Fibroblast of skin of scalp (primary cell): Measurements from ENCODE around the gene NIF3L1.
"Not testable (repeated sequence)": the region's sequence is repeated elsewhere in the genome, so short reads cannot be mapped to it uniquely, and the experiment has no call there.

Experiments used
- DNase-seq: peaks from one replicate; pipeline ENCODE4 v3.0.0-alpha.2; 2013

Gene NIF3L1

DNA sequence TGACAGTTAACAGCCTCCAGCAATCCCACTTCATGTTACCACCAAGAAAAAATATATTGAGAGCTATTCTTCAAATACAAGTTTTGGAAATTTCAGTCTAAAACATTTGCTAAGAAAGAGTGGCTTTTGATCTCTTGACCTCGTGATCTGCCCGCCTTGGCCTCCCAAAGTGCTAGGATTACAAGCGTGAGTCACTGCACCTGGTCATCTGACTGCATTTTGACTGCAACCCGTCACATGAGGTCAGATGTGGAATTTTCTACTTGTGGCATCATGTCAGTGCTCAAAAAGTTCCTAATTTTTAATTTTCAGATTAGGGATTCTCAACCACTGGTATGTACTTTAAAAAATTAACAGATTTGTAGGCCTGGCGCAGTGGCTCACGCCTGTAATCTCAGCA lies 15.6 kb upstream of the NIF3L1 start:
- no peak for DNase-seq

DNA sequence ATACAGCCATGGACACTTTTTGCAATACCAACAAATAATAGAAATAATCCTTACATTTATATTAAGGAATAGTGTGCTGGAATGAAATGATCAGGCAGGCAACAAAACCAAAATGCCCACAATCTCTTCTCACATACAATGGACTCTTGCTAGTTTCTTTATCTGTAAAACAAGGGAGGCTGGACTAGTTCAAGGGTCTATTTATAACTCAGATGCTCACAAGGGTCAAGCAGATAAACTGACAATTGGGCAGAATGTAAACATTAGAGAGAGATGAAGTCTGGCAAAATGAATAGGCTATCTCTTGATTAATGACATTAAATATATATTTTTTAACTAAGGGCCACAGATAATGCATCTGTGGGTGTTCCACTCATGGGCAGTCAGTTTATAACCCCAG lies 11.7 kb upstream of the NIF3L1 start:
- no peak for DNase-seq

DNA sequence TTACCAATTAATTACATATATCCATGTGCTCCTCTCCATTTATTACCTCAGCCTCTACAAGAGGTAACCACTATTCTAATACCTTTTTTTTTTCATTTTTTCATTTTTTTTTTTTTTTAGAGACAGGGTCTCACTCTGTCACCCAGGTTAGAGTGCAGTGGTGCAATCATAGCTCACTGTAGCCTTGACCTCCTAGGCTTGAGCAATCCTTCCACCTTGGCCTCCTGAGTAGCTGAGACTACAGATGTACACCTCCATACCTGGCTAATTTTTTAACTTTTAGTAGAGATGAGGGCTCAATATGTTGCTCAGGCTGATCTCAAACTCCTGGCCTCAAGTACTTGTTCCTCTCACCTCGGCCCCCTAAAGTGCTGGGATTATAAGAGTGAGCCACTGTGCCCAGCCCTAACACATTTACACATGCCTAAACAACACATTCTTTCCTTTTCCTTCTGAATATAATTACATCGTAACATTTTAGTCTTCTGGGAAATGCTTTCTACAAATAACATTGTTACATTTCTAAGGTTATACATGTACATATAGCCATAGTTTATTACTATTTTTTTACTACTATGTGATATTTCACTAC lies 10.8 kb upstream of the NIF3L1 start:
- DNase-seq: no peak

DNA sequence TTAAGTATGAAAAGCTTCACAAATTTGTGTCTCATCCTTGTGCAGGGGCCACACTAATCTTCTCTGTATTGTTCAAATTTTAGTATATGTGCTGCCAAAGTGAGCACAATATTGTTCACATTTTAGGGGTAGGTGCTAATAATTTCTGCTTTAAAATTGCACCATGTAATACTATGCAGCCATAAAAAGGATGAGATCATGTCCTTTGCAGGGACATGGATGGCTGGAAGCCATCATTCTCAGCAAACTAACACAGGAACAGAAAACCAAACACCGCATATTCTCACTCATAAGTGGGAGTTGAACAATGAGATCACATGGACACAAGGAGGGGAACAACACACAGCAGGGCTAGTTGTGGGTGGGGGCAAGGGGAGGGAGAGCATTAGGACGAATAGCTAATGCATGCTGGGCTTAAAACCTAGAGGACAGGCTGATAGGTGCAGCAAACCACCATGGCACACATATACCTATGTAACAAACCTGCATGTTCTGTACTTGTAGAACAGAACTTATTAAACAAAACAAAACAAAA lies 7.4 kb upstream of the NIF3L1 start:
- not testable (repeated sequence) for DNase-seq

DNA sequence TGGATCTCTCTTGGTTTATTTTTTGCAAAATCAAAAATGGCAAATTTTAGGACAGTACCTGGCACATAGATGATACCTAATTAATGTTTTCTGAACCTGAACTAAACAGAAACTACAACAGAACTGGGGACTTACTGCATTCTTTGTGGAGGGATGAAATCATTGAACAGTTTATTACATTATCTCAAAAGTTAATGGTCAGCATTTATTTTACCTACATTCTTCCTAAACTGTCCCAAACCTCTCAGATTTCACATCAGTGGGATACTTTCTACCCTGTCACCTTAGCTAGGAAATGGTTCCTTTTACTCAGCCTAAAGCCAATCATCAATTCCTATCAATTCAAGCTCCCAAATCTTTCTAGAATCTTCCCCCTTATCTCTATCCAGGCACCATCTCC lies 10.3 kb downstream of the NIF3L1 start:
- no peak for DNase-seq

DNA sequence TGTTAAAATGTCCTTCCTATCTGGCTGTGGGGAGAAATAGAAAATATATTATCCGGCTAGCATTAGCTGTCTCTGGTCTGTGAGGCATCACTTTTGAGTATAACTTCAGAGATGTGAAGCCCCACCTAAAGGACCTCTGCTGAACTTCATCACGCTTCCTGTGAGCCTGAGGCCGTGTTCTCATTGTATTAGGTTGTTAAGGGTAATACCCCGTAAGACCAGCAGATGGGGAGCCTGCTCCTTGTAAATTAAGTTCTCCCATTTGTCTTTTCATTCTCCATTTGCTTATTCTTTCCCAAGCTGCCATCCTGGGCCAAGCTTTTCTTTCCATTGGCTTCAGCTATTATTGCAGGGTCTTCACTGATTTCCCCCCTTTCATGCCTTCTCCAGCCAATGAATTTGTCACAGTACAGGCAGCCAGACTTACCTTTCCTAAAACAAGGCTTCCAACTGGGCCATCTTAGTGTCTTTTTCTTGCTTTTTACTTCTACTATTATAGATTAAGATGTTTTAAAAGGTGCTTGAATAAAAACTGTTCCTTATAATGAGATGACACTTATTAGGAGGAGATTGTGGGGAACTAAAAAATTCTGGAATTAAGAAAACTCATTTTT lies 12.4 kb downstream of the NIF3L1 start:
- peak; percentile 89 for DNase-seq

DNA sequence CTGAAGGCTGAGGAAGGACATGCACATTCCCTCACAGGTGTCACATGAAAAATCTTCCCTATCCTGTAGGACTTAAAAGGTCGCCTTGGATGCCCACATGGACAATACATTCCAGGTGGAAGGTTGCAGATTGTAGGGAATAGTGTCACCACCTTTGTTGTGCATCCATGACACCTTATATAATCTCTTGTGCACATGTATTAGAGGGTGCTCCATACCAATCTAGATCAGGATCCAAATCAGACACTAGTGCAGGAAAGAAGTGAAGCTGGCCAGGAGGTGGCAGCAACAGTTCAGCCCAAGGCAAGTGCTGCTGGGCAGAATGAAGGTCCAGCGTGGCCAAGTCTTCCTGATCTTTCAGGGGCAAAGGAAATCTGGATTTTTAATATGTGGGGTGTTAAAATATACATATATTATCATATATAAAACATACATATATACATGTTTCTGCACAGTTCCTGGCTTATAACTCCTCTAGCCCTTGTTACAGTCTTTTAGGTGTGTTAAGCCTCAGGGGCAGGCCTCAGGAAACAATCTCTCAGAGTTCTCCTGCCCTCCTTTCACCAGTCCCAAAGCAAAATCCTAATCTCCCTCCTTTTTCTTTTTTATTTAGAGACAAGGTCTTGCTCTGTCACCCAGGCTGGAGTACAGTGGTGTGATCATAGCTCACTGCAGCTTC lies 16.6 kb downstream of the NIF3L1 start:
- peak; percentile 65 for DNase-seq

DNA sequence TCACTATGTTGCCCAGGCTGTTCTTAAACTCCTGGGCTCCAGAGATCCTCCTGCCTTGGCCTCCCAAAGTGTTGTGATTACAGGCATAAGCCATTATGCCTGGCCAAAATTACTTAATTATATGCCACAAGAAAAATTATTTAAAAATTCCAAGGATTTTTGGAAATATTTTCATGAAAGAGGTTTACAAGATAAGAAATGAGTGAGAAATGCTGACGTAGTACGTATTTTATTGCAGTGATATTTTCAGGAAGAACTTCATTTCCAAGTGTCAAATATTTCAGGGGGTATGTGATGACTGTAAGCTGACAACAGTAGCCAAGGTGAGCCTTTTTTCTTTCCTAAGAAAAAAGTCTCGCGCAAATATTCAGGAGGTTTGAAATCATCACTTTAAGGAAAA lies 20.8 kb downstream of the NIF3L1 start:
- no peak for DNase-seq

DNA sequence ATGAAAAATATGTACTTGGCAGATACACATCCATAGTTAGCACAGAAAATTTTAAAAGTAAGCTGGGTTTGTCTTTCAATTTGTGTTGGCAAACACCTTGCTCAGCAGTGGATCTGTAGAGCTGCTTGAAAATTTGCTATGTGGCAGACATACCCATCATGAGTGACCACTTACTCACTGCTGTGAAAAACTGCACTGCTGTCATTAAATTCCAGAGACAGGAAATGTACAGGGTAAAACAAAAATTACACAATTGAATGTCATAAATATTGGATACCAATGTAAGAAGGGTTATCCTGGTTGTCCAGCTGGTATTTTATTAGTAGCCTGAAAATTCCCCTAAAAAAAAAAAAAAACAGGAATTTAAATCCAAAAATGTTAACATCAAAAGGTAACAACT lies 24.5 kb downstream of the NIF3L1 start:
- peak; percentile 65 for DNase-seq

DNA sequence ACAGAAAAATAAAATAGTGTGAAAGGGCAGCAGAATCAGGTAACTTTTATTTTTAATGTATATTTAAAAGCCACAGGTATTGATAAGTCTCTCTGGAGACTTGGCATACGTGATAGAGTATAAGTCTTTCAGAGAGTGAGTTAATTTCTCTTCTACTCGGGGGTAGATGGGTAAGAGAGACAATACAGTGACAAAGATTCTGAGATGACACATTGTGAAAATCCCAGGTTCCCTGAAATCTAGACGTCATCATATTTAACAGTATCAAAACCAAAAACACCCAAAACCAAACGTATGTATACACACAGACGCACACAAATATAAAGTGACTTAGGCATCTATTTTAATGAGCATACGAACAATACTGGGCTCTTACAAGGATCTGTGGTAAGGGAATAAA lies 33.3 kb downstream of the NIF3L1 start:
- DNase-seq: no peak

DNA sequence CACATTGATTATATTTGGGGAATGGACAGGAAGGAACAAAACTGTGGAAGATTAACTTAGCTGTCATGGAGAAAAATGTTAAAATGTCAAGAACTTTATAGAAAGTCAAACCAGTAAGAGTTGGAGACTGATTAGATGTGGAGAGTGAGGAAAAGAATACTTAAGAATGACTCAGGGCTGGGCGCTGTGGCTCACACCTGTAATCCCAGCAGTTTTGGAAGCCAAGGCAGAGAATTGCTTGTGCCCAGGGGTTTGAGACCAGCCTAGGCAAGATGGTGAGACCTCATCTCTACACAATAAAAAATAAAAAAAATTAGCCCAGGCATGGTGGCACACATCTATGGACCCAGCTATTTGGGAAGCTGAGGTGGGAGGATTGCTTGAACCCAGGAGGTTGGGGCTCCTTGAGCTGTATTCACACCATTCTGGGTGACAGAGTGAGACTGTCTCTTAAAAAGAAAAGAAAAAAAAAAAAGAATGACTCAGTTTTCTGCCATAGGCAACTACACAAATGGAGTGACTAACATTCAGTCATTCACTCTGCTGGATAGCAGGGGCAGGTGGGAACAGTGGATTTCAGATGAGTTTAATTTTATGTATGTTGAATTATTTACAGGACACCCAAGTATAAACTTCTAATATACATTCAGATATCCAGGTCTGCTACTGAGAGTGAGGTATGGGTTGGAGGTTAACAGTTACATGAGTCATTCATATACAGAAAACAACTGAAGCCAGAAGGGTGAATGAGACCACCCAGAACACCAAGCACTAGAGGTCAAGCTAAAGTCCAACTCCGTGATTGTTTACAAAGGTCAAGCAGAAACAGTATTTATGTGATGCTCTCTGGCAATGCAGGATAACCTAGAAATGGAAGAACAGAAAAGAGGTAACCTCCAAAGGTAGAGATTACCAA lies 40.4 kb downstream of the NIF3L1 start:
- no peak for DNase-seq

DNA sequence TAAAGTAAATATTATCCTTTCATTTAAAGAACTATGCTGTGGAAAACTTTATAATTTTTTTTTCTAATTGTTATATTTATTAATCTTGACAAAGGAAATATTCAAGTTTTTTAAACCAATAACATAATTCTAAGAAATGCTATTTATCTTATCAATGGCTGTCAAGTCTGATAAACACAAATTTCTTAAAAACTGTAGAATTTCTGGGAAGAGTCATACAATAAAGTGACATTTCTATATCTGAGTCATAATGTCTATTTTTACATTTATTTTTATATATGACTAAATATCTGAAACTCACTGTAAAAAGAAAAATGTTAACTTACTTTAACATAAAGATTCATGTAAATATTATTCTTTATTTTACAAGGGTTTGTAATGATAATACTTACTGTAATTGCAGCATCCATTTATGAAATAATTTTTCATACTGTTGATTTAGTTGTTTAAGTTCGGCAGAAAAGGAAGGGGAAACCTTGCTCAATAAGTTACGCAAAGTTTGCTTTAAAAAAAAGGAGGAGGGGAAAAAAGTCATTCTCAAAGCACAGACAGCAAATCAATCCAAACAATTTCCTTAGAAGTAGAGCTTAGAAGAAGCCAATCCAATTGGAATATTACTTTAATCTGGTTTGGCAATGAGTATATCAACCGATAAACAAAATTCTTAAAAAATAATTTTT lies 41.9 kb downstream of the NIF3L1 start:
- no peak for DNase-seq

DNA sequence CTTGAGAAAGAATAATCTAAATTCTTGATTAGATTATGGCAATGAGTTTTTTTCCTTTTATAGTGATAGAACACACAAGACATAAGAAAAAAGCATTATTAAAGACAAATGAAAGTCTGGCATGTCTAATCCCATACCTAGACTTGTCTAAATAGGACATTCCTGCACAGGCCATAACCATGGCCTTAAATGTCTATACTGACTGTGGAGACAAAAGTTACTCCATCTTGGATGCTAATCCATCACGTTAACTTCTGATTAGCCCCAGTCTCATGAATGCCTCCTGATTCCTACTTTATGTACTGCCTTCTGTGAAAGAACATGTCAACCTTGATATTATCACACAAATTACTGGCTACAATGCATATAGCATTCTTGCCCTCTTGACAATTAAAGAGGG lies 50.7 kb downstream of the NIF3L1 start:
- no peak for DNase-seq

DNA sequence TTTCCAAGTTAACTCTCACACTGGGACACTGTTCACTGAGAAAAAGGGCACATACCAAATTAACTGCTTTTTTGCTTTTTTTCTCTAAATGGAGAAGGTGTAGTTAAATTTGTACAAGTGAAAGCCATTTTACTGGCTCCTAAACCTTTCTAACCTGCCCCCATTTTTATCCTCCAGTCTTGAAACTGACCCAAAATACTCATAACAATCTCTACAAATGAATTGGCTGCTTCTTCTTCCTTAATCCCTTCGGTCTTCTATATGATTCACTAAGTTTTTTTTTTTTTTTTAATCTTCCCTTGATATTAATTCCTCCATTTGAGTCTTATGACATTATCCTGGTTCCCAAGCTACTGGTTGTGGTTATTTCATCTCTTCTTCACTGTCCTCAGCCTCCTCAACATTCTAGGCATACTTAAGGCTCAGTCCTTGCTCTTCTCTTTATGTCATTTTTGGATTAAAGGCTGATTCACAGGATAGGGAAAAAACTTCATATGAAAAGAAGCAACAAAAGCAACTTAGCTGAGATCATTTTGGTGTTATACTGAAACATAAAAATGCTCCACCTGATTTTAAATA lies 54.4 kb downstream of the NIF3L1 start:
- DNase-seq: peak; percentile 42

DNA sequence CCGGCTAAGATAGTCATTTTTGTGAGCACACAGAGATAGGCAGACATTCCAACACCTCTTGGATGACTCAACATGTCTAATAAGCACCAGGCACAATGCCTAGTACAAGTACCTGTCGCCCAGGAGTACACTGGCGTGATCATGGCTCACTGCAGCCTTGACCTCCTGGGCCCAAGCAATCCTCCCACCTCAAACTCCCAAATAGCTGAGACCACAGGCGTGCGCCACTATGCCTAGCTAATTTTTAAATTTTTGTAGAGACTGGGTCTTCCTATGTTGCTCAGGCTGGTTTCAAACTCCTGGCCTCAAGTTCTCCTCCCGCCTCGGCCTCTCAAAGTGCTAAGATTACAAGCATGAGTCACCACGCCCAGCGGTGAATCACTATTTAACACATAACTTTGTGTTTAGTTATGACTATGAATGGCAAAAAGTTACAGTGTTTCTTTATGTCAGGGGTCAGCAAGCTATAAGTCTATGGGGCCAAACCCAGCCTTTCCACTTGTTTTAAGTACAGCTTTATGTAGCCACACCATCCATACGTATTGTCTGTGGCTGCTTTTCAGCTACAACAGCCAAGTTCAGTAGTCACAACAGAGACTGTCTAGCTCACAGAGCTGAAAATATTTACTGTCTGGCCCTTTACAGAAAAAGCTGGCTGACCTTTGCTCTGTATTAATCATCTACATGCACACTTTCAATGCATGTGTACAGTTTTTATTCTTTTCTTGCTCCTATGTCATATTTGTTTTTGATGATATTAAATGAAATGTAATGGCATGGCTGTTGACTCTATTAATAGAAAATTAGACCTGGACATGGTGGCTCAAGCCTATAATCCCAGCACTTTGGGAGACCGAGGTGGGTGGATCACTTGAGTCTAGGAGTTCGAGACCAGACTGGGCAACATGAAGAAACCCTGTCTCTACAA lies 55.6 kb downstream of the NIF3L1 start:
- DNase-seq: peak; percentile 90

DNA sequence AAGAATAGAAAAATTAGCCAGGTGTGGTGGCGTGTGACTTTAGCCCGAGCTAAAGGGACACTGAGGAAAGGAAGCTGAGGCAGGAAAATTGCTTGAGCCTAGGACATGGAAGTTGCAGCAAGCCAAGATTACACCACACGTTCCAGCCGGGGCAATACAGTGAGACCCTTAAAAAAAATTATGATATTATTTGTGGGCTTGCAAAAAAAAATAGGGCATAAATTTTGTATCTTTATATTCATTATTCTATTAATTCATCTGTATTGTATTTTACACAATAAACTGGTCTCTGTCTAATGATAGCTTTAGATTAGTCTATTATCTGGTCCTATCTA lies 56.2 kb downstream of the NIF3L1 start:
- DNase-seq: no peak

DNA sequence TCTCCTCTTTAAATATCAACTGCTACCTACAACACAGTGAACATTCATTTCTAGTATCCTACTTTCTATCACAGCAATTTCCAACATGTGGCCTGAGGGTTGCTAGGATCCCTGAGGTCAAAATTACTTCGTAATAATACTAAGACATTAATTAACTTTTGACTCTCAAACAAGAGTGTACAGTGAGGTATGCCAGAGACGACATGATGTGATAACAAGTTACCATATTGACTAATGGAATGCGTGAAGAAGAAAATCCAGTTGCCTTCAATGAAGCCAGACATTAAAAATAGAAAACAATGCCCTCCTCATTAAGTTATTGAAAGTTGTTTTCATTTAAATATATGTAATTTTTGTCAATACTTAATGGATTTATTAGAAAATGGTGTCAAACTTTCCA lies 61.2 kb downstream of the NIF3L1 start:
- no peak for DNase-seq
